ENCODE data around the gene TMEM223. TPM values are rescaled to one million over a fixed set of nuclear protein-coding genes. Genes with fewer than 3 reads are reported as not detected.

Gene TMEM223
- total RNA-seq, 4 donors from 2014 or later = 13.7 to 17.9 (median 15.8) TPM

DNA sequence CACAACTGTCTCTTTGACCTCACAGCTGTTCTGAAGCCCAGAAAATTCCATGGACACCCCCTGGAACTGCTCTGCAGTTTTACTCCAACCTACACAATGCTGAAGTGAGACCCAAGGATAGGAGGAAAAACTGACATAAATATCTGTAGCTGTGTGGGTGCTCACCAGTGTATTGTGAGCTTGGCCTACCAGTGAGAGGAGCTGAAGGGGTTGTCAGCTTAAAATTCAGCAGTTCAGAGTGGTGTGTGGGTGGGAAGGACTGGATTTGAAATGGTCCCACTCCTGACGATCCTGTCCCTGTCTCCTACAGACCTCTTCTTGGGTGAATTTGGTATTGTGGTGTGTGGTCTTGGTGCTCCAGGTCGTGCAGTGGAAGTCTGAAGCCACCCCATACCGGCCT lies 2.2 kb downstream of the TMEM223 start:
- 63% methylated on average over 3 of the region's 3 CpGs for WGBS
- TF ChIP-seq POLR2AphosphoS5 (IDR thresholded peaks at IDR 0.05) = no peak
- TF ChIP-seq EP300 (IDR thresholded peaks at IDR 0.05) = no peak
- TF ChIP-seq, protein P1, sequence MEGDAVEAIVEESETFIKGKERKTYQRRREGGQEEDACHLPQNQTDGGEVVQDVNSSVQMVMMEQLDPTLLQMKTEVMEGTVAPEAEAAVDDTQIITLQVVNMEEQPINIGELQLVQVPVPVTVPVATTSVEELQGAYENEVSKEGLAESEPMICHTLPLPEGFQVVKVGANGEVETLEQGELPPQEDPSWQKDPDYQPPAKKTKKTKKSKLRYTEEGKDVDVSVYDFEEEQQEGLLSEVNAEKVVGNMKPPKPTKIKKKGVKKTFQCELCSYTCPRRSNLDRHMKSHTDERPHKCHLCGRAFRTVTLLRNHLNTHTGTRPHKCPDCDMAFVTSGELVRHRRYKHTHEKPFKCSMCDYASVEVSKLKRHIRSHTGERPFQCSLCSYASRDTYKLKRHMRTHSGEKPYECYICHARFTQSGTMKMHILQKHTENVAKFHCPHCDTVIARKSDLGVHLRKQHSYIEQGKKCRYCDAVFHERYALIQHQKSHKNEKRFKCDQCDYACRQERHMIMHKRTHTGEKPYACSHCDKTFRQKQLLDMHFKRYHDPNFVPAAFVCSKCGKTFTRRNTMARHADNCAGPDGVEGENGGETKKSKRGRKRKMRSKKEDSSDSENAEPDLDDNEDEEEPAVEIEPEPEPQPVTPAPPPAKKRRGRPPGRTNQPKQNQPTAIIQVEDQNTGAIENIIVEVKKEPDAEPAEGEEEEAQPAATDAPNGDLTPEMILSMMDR (IDR thresholded peaks at IDR 0.05) = no peak
- no peak for TF ChIP-seq POLR2A (IDR thresholded peaks at IDR 0.05; ENCODE audit: low read depth)
- intact Hi-C loops (cut with DNase I) = no loop called here
- Histone ChIP-seq H3K27me3 (no peaks in the 10 kb centered on the region), H3K27ac (replicated peaks in 1 of 4) (peak overlapping the region in 1 of 4 donors; percentile 94), H3K9me3 (no peaks in the 10 kb centered on the region), H3K36me3 (peaks cover 17 to 46% (median 39%) of the 10 kb centered on the region in 4 donors), H3K4me1 (peaks cover 49 to 63% (median 59%) of the 10 kb centered on the region in 4 donors), H3K4me3 (no peak overlapping the region)
- no peak for DNase-seq (ENCODE audit: extremely low spot score)

DNA sequence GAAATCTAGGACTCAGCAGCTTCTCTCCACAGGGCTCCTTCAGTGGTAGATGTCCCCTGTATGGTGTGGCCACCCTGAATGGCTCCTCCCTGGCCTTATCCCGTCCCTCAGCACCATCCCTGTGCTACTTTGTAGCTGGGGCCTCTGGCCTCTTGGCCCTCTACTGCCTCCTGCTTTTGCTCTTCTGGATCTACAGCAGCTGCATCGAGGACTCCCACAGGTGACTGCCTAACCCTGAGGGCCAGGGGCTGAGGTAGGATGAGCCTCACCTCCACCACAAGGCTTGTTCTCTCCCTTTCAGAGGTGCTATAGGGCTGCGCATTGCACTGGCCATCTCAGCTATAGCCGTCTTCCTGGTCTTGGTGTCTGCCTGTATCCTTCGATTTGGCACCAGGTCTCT lies 2.8 kb downstream of the TMEM223 start:
- no peak for DNase-seq (ENCODE audit: extremely low spot score)
- Histone ChIP-seq H3K9me3 (no peaks in the 10 kb centered on the region), H3K27me3 (no peaks in the 10 kb centered on the region), H3K36me3 (peaks cover 11 to 44% (median 33%) of the 10 kb centered on the region in 4 donors), H3K4me3 (no peak overlapping the region), H3K27ac (replicated peaks in 1 of 4) (peak overlapping the region in 1 of 4 donors; percentile 94), H3K4me1 (peaks cover 49 to 63% (median 59%) of the 10 kb centered on the region in 4 donors)
- TF ChIP-seq EP300 (IDR thresholded peaks at IDR 0.05) (no peak), POLR2A (IDR thresholded peaks at IDR 0.05; ENCODE audit: low read depth) (no peak), POLR2AphosphoS5 (IDR thresholded peaks at IDR 0.05) (no peak)
- TF ChIP-seq, protein P1 (IDR thresholded peaks at IDR 0.05) = no peak
- intact Hi-C loops (cut with DNase I) = no loop called here
- WGBS = 79% methylated on average over 5 of the region's 5 CpGs

DNA sequence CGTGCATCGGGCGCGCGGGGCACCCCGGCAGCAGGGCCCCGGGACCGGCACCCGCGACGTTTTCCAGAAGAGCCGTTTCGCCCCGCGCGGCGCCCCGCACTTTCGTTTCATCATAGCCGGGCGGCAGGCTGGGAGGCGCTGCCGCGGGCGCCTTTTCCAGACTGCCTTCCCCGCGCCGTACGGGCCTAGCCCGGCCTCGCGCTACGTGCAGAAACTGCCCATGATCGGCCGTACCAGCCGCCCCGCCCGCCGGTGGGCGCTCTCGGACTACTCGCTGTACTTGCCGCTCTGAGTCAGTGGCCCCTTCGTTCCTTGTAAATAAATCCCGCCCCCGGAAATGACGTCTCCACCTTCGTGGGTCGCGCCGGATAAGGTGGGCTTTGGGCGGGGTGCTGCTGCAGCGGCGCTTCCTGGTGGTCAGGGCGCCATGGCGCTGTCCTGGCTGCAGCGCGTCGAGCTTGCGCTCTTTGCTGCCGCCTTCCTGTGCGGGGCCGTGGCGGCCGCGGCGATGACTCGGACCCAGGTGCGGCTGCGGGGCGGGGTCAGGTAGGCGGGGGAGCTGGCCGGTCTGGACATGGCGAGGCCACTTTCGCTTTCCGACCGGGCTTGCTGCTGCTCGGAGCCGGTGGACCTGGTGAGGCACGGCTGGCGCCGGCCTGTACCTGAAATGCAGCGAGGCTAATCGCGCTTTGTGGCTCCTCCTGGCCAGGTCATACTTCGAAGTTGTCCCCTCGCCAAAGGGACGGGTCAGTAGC lies 4.6 kb downstream of the TMEM223 start, which contains the start of gene TMEM179B:
TMEM179B (plus strand) TSS at position 398 of the 755 bp plus-strand sequence; CDS start at position 428, 30 bp downstream.
- Histone ChIP-seq H3K27ac (replicated peaks in 1 of 4) (peak within 1 kb of the TSS; percentile 94 to 98 (median 98)), H3K9me3 (no peaks in the 10 kb centered on the region), H3K27me3 (no peaks in the 10 kb centered on the region), H3K4me1 (peaks cover 43 to 56% (median 52%) of the 10 kb centered on the region in 4 donors), H3K4me3 (peak within 1 kb of the TSS; percentile 71 to 100 (median 88)), H3K36me3 (peaks cover 0 to 39% (median 32%) of the 10 kb centered on the region in 4 donors)
- TF ChIP-seq, protein P1 (IDR thresholded peaks at IDR 0.05) = peak in 2 of 3 experiments; percentile 50 to 52
- no peak for TF ChIP-seq EP300 (IDR thresholded peaks at IDR 0.05)
- peak; percentile 91 for TF ChIP-seq POLR2A (IDR thresholded peaks at IDR 0.05; ENCODE audit: low read depth)
- TF ChIP-seq POLR2AphosphoS5 (IDR thresholded peaks at IDR 0.05) = peak; percentile 99
- peak; percentile 100 for DNase-seq (ENCODE audit: extremely low spot score)
- intact Hi-C loops (cut with DNase I) = no loop called here
- WGBS = 0% methylated on average over 25 of the region's 88 CpGs

DNA sequence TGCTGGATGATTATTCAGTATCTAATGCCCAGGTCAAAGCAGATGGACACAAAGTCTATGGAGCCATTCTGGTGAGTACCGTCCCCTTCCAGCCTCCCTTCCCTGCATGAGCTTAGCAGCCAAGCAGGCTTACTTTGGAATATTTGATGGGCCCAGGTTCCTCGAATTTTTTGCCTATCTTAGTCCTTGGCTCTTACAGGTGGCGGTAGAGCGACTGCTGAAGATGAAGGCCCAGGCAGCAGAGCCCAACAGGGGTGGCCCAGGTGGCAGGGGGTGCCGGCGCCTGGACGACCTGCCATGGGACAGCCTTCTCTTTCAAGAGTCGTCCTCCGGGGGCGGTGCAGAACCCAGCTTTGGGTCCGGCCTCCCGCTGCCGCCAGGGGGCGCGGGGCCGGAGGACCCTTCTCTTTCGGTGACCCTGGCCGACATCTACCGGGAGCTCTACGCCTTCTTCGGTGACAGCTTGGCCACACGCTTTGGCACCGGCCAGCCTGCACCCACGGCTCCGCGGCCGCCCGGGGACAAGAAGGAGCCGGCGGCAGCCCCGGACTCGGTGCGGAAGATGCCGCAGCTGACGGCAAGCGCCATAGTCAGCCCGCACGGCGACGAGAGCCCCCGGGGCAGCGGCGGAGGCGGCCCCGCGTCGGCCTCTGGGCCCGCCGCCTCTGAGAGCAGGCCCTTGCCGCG lies 5.3 kb downstream of the TMEM223 start:
- Histone ChIP-seq H3K36me3 (peaks cover 0 to 46% (median 37%) of the 10 kb centered on the region in 4 donors), H3K4me3 (peak overlapping the region; percentile 71 to 100 (median 88)), H3K27ac (replicated peaks in 1 of 4) (peak overlapping the region; percentile 94 to 98 (median 98)), H3K9me3 (no peaks in the 10 kb centered on the region), H3K27me3 (no peaks in the 10 kb centered on the region), H3K4me1 (peaks cover 41 to 52% (median 48%) of the 10 kb centered on the region in 4 donors)
- intact Hi-C loops (cut with DNase I) = loop anchor here (1.0 kb wide), 1 partner anchor 76 kb away; no protein-coding TSS in a partner anchor
- DNase-seq (ENCODE audit: extremely low spot score) = peak; percentile 98
- WGBS = 3% methylated on average over 16 of the region's 51 CpGs
- TF ChIP-seq POLR2AphosphoS5 (IDR thresholded peaks at IDR 0.05) (peak in 1 of 2 donors; percentile 80), POLR2A (IDR thresholded peaks at IDR 0.05; ENCODE audit: low read depth) (no peak), EP300 (IDR thresholded peaks at IDR 0.05) (no peak)
- TF ChIP-seq, protein P1 (IDR thresholded peaks at IDR 0.05) = peak; percentile 91 to 93 (median 92)
